MCF 10A (cell line): ENCODE measurements around the gene MAN2A1. TPM values are rescaled to one million over a fixed set of nuclear protein-coding genes. Genes with fewer than 3 reads are reported as not detected.
A peak's percentile ranks its signal among the peaks of the same experiment; 100 is the strongest.

ENCODE experiments used
- BruUV-seq: library from RNA; stranded (reverse); fragments of 400-500 nt; replicated peaks from 2 replicates; lab custom pipeline; 2021; lab: Mats Ljungman, UMichigan
- CTCF ChIA-PET: fragments of 300-600 bp; sonication (Branson Sonifier 250); formaldehyde crosslinking; extraction: SDS; loops from one replicate; lab custom pipeline; 2021; ENCODE audit warnings: antibody characterized with exemption, inconsistent platforms; lab: Yijun Ruan, JAX
- POLR2A ChIA-PET: fragments of 300-600, 350-650 bp; sonication (Branson Sonifier 250); formaldehyde crosslinking; extraction: SDS; loops from one replicate; lab custom pipeline; 2020; ENCODE audit warnings: antibody characterized with exemption, inconsistent platforms; lab: Yijun Ruan, JAX
- DNase-seq: peaks from one replicate; pipeline ENCODE4 v3.0.0-alpha.2; 2018; ENCODE audit not compliant: unreplicated experiment
- H3K27ac Mint-ChIP-seq: one replicate; pipeline ENCODE4 v1.8.0; 2022; ENCODE audit warnings: mild to moderate bottlenecking, low read depth, mixed read lengths; ENCODE audit not compliant: unreplicated experiment
- H3K27me3 Mint-ChIP-seq: one replicate; pipeline ENCODE4 v1.8.0; 2022; ENCODE audit warnings: mixed read lengths; ENCODE audit not compliant: insufficient read depth, unreplicated experiment
- H3K36me3 Mint-ChIP-seq: one replicate; pipeline ENCODE4 v1.8.0; 2022; ENCODE audit warnings: mild to moderate bottlenecking, moderate library complexity, mixed read lengths; ENCODE audit not compliant: insufficient read depth, unreplicated experiment
- H3K4me1 Mint-ChIP-seq: one replicate; pipeline ENCODE4 v1.8.0; 2022; ENCODE audit warnings: mixed read lengths; ENCODE audit not compliant: insufficient read depth, unreplicated experiment
- H3K4me3 Mint-ChIP-seq: one replicate; pipeline ENCODE4 v1.8.0; 2022; ENCODE audit warnings: mild to moderate bottlenecking, moderate library complexity, mixed read lengths; ENCODE audit not compliant: unreplicated experiment
- H3K9me3 Mint-ChIP-seq: one replicate; pipeline ENCODE4 v1.8.0; 2022; ENCODE audit warnings: mixed read lengths; ENCODE audit not compliant: unreplicated experiment
- intact Hi-C: fragments of 100-400 bp; cut with micrococcal nuclease; formaldehyde crosslinking; loops from 2 replicates; pipeline ENCODE4 v1.14.1; 2022
- total RNA-seq: library from RNA; stranded (reverse); gene quantifications from 2 replicates; pipeline ENCODE4 v1.2.3, GENCODE V29; 2022
- TF ChIP-seq, protein P1 (sequence below): fragments of 200-600 bp; IDR thresholded peaks from one replicate; pipeline ENCODE4 v1.8.0; 2022; ENCODE audit warnings: antibody characterized with exemption, mild to moderate bottlenecking; ENCODE audit not compliant: unreplicated experiment

The MAN2A1 gene
- total RNA-seq, 1 experiment from 2014 or later = 44.1 TPM

DNA sequence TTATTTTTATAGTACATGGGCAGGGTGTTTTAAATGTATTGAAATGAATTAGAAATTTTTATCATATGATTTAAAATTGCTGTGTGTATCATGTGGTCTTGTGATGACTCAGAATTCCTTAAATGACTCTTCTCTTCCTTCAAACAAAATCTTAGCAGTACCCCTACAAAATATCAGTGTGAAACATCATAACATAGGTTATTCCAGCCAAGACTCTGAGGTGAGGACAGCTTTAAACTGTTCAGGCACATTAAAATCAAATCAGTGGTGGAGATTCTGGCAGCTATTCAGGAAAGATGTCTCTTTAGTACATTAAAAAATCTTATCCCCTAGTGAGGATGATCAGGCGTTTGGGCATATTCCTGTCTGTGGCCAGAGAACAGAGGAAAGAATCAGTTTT lies 174.0 kb downstream of the MAN2A1 start:
- peaks cover 19% of the 10 kb centered on the region for H3K4me1 Mint-ChIP-seq
- no peaks in the 10 kb centered on the region for H3K27me3 Mint-ChIP-seq
- intact Hi-C loops = no loop called here
- peaks cover 35% of the 10 kb centered on the region for H3K36me3 Mint-ChIP-seq
- no TSS peak for BruUV-seq
- no peak for DNase-seq
- ChIA-PET CTCF (no interaction called here), POLR2A (interaction anchor here (1.0 kb wide), 1 partner anchor 43 kb away, joined by 3 read pairs; no protein-coding TSS in a partner anchor)
- TF ChIP-seq, protein P1, sequence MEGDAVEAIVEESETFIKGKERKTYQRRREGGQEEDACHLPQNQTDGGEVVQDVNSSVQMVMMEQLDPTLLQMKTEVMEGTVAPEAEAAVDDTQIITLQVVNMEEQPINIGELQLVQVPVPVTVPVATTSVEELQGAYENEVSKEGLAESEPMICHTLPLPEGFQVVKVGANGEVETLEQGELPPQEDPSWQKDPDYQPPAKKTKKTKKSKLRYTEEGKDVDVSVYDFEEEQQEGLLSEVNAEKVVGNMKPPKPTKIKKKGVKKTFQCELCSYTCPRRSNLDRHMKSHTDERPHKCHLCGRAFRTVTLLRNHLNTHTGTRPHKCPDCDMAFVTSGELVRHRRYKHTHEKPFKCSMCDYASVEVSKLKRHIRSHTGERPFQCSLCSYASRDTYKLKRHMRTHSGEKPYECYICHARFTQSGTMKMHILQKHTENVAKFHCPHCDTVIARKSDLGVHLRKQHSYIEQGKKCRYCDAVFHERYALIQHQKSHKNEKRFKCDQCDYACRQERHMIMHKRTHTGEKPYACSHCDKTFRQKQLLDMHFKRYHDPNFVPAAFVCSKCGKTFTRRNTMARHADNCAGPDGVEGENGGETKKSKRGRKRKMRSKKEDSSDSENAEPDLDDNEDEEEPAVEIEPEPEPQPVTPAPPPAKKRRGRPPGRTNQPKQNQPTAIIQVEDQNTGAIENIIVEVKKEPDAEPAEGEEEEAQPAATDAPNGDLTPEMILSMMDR = no peak
- H3K4me3 Mint-ChIP-seq = no peak overlapping the region
- no peak overlapping the region for H3K27ac Mint-ChIP-seq
- no peaks in the 10 kb centered on the region for H3K9me3 Mint-ChIP-seq

DNA sequence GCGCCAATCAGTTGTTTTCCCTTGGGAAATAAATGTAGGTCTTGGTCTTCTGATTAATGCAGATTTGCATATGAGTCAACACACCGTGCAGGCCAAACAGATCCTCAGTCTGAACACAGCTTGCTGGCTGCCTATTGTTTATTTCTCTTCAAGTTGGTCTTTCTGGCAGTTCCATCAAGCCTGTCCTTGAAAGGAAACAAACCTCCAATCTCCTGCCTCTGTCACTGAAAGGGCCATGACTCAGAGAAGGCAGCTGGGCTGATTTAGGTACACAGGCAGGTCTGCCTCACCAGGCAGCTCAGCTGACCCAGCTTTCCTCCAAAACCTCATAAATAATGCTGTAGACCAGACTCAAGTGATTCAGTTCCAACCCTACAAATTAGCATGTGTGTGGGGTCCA lies 175.9 kb downstream of the MAN2A1 start:
- Mint-ChIP-seq H3K27ac (peak overlapping the region; percentile 59), H3K4me3 (no peak overlapping the region), H3K36me3 (peaks cover 36% of the 10 kb centered on the region), H3K27me3 (no peaks in the 10 kb centered on the region), H3K9me3 (no peaks in the 10 kb centered on the region), H3K4me1 (peaks cover 14% of the 10 kb centered on the region)
- peak; percentile 85 for DNase-seq
- ChIA-PET POLR2A (interaction anchor here (0.7 to 1.0 kb wide), 3 partner anchors 9 to 11 kb away, joined by 3 read pairs; no protein-coding TSS in a partner anchor), CTCF (no interaction called here)
- intact Hi-C loops = no loop called here
- no TSS peak for BruUV-seq
- TF ChIP-seq, protein P1 = no peak

DNA sequence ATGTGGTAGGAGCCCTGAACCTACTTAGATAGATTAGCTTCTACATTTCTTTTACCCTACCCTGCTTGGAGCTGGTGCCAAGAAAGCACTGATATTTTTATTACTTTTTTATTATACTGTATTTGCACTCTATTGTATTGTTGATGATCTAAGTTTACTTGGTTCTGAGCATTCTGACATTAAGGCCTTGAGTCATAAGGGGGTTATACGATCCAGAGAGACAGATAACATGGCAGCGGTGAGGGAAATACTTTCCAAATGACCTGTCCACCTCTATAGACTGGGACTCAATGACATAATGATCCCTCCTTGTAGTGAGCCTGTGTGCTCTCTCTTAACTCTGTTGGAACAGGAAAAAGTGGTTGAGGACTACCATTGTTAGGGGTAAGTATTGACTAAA lies 176.3 kb downstream of the MAN2A1 start:
- H3K4me3 Mint-ChIP-seq = no peak overlapping the region
- no peaks in the 10 kb centered on the region for H3K27me3 Mint-ChIP-seq
- H3K4me1 Mint-ChIP-seq = peaks cover 14% of the 10 kb centered on the region
- intact Hi-C loops = no loop called here
- DNase-seq = no peak
- peaks cover 36% of the 10 kb centered on the region for H3K36me3 Mint-ChIP-seq
- CTCF ChIA-PET = no interaction called here
- no peaks in the 10 kb centered on the region for H3K9me3 Mint-ChIP-seq
- POLR2A ChIA-PET = no interaction called here
- peak overlapping the region; percentile 59 for H3K27ac Mint-ChIP-seq
- TF ChIP-seq, protein P1 = no peak
- BruUV-seq = no TSS peak

DNA sequence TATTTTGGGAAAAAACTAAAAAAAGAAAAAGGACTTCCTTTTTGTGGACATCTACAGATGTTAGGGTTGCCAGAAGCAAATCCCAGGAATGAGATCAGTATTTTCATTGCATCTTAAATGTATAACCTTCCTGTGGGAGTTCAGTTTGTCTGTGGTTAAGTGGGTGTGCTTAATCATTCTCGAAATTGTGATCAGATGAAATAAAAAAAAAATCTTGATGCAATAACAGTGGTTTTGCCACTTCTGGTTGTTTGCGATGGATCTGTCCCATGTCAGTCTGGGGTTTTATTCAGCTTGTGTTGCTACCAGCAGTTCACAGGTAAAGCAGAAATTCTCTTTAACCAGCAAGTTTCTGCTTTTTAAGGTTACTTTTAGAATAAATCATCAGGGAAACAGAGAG lies 179.0 kb downstream of the MAN2A1 start:
- H3K4me3 Mint-ChIP-seq = no peak overlapping the region
- intact Hi-C loops = no loop called here
- H3K4me1 Mint-ChIP-seq = peaks cover 14% of the 10 kb centered on the region

More for the DNA sequence above, 179.0 kb downstream of the MAN2A1 start:
- POLR2A ChIA-PET = no interaction called here
- TF ChIP-seq, protein P1 = no peak
- DNase-seq = no peak
- Mint-ChIP-seq H3K27me3 (no peaks in the 10 kb centered on the region), H3K9me3 (no peaks in the 10 kb centered on the region), H3K27ac (no peak overlapping the region), H3K36me3 (peaks cover 29% of the 10 kb centered on the region)
- BruUV-seq = no TSS peak
- CTCF ChIA-PET = interaction anchor here (0.7 kb wide), 1 partner anchor 1123 kb away, joined by 3 read pairs; no protein-coding TSS in a partner anchor
